Frontal cortex (tissue), 4 donors: ENCODE results near the gene MAML2. TPM values are rescaled to one million over a fixed set of nuclear protein-coding genes. Genes with fewer than 3 reads are reported as not detected.

Experiments
- DNase-seq, 2 donors: peaks; one replicate each; pipeline ENCODE4 v3.0.0; 2012; ENCODE audit warnings: low spot score in 2 of 2
- FAIRE-seq: peaks from 2 replicates; lab custom pipeline; 2012; peaks lifted over from hg19 to GRCh38; lab: Jason Lieb, UNC
- total RNA-seq: library from RNA; depleted of rRNA; stranded (reverse); fragments of >200 nt; gene quantifications from one replicate; pipeline ENCODE4 v1.2.3, GENCODE V29; 2014
- donor health status: control.
- donor health status: control.
- donor health status: control.

The MAML2 gene
- total RNA-seq, 1 donor from 2014 or later, result 3.3 TPM

DNA sequence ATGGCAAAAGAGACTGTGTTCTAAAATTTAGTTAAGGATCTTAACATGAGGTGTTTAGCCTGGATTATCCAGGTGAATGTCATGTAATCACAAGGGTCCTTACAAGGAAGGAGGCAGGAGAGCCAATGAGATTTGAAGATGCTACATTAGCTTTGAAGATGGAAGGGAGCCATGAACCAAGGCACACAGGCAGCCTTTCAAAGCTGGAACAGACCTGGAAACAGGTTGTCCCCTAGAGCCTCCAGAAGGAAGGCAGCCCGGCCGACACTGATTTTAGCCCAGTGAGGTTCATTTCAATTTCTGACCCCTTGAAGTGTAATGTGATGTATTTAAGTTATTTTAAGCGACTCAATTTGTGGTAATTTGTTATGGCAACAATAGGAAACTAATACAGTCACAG is 223.8 kb downstream of the MAML2 start:
- DNase-seq (no peak), FAIRE-seq (no peak)

DNA sequence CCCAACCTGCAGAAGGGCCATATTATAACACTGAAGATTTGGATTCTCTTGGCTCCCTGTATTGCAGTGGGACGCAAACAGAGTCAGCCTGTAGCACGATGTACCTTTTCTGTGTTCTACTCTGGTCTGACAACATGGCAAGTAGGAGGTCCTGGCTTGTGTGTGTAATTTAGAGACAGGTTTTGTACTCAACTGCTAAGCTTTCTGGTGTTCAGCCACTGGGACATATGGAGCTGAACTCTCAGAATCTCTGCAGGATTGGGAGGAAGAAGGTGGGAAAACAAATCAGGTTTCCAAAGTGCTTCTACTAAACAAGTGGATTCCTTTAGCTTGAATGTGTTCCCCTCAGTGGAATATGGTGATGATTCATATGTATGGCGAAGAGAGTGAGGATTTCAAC is 226.6 kb downstream of the MAML2 start:
- no peak for DNase-seq
- no peak for FAIRE-seq

DNA sequence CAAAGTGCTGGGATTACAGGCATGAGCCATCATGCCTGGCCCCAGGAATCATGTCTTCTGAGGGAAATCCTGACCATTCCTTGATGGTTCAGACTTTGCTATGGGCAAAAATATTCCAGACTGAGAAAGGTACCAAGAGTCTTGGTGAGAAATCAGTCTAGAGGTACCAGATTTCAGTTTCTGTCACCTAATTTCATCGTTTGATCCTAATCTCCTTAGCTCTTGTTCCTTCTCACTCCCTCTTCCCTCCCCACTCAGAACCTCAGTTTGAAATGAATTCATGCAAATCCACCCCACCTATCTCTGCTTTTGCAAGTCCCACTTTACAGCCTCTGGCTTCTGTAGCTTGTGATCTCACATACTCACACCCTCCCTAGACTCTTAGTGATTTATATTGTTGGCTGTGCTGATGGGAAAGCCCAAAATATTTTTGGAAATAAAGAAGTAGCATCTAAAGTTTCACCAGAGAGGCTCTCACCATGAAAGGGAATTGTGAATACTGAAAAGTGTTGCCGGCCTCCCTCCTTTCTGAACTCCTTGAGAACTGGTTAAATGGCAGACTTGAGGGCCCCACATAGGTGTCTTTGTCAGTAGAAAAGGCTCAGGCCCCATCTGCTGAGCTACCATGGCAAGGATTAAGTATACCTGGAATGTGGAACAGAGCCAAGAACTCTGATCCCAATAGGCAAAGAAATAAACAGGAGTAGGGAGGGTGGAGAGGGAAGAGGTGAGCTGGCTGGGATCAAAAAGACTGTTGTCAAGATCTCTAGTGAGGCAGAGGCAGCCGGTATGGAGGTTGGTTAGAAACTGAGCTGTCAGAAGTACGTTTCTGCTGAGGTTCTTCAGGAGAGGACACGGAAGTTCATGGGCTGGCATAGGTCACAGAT is 228.6 kb downstream of the MAML2 start:
- DNase-seq (no peak), FAIRE-seq (no peak)

DNA sequence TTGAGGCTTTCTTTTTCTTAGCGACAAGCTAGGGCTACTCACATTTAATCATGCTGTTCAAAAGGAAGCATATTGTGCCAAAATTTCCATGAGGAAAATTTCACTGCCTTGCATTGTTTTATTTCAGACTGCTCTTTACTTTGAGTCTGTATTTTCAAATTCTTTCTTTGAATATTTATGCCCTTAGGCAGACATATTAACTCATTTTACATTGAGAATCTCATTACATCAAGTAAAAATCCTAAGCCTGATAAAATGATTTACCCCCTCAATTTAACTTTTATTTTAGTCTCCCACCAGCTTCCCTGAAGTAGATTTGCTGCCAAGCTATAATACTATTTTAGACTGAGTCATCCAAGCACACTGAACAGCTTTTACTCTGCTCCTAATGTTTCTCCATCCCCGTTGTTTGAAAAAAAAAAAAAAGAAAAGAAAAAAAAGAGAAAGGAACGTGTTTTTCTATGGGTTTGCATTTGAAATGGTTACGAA is 229.8 kb downstream of the MAML2 start:
- DNase-seq (no peak), FAIRE-seq (no peak)

DNA sequence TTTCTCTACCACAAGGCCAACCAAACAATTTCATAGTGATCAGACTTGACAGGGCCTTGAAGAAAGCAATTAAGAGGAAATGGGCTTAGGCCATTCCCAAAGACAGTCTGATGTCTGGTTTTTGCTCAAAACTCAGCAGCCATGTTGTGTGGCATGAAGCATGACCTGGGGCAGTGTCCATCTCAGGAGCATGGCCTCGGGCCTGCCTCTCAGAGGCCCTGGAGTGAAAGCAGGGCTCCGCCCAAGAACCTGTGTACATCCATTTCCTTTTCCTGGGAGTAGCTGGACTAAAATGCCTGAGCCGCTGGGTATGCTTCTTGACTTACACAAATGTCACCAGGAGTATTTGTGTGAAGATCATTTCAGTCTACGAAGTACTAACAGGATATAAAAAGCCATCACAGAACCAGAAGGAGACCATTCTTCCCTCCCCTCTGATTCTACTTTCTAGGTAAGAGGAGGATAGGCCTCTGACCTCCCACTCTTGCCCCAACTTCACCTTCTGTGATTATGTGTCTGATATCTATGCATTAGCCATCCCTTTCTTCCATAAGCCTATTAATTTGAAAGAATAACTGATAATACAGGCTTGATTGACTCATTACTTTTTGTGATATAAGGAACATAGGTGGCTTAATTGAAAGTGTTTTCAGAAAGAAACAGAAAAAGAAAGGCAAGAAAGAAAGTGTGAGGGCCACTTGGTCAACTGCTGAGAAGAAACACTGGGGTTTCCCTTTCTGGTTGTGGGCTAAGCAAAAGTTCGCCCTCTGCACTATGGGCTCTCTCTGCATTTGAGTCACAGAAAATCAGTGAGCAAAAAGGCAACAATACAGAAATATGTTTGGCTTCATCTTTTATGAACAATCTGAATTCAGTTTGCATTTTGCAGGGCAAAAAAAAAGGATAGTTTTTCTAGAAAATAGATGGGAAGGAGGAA is 230.5 kb downstream of the MAML2 start:
- DNase-seq (no peak), FAIRE-seq (no peak)

DNA sequence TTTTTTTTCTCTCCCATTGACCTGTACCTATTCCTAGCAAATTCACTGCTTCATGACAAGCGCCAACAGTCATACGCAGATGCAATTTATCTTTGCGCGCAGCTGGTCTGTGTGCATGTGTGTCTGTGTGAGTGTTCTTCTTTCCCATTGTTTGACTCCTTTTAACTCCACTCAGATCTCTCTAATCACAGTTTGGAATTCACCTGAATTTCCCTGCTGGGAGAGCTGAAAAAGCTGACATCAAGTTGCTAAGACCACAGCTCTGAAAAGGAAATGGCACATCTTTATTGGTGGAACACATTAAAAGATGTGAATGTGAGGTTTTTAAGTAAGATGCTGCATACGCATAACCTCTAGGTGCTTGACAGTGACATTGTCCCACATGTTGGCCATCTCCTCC is 231.7 kb downstream of the MAML2 start:
- no peak for DNase-seq
- FAIRE-seq, result no peak

DNA sequence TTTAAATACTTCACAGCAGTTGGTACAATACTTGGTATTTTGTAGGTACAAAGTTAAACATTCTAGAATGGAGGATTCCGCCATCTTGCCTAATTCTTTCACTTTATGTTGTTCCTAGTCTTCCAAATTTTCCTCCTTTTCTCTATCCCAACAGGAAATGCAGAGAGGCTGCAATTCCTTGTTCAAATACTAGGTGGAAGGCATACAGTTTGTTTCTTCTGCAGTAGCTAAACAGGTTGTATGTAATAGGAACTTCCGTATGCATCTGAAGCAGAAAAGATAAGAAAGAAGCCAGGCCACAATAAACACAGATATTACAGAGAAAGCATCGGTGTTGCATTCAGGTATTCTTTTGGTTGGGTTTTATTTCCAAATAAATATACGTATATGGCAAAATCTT is 232.7 kb downstream of the MAML2 start:
- DNase-seq, result no peak
- FAIRE-seq, result no peak

DNA sequence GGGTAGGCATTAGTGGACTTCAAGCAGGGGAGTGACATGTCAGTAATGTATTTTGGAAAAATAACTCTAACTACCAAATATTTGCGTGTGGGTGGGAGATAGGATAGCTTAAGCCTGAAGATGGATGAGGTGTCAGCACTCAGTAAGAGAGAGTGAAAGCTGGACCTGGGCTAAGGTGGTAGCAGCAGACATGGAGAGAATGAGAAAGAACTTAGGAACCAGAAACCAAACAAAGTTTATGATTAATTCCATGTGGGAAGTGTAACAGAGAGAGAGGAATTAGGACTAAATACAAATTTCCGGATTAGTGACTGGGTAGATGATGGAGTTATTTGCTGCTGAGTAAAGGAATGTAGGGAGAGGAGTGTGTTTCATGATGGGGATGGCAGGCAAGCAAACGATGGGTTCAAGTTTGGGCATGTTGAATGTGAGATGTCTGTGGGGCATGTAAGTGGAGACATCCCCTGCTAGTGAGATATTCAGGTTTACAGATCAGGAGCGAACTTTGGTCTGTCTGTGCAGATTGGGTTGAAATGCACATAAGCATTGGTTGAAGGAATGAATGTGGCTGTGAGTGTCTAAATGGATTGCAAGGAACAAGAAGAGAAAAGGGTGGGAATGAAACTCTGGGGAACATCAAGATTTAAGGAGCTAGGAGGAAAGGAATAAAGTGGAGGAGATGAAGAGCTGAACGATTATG is 233.5 kb downstream of the MAML2 start:
- FAIRE-seq (no peak), DNase-seq (no peak)

DNA sequence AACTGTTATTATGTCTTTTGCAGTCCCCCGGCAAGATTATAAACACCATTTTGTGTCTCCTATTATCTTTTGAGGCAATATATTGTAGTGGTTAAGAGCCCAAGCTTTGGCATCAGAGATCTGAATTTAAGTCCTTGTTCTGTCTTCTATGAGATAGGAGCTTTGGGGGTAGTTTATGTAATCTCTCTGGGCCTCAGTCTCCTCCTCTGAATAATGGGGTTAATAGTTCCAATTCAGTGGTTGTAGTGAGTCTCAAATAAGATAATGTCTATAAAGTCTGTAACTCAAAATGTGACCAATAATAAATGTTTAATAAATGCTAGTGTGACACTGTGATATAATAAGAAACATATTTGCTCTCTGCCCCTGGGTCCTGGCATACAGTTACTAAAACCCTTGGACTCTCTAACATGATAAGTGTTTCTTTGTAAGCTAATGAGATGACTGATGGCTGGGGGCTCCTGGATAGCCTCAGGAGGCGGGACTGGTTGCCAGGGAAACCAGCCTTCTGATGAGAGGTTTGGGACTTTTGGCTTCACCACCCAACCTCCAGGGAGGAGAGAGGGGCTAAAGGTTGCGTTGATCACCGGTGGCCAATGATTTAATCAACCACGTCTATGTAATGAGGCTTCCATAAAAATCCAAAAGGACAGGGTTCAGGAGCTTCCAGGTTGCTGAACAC is 235.7 kb downstream of the MAML2 start:
- DNase-seq, result no peak
- no peak for FAIRE-seq

DNA sequence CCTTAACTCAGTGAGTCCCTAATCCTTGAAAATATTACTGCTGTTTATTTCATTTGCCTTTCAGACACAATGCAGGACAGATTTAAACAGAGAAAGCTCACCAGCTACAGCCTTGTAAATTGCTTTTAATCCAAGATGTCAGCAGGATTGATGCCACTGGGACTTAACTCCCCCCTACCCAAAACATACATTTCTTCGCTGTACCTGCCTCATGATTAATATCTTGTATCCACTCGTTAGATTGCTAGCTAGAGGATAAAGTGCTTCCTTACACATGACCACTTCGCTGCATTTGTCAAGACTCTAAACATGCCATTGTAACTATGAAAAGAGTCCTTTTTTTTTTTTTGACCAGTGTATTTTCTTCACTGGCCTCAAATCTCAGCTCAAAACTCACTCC is 236.3 kb downstream of the MAML2 start:
- DNase-seq (no peak), FAIRE-seq (no peak)

DNA sequence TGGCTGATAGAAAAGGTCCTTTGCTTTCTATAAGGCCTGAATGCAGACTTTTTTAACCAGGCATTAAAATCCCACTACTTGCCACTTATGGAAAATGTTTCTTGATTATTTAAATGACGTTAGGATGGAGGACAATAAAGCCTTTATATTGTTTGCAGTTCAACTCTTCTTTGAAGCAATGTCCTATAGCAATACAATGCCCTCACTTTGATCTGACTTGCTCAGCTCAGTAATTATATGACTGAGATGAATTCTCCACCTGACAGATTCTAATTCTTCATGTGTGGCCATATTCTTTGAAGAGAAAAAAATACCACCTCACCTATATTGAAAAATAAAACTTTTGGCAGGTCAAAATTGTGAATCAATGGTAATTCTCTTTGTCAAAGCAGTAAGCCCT is 237.1 kb downstream of the MAML2 start:
- DNase-seq (no peak), FAIRE-seq (no peak)

DNA sequence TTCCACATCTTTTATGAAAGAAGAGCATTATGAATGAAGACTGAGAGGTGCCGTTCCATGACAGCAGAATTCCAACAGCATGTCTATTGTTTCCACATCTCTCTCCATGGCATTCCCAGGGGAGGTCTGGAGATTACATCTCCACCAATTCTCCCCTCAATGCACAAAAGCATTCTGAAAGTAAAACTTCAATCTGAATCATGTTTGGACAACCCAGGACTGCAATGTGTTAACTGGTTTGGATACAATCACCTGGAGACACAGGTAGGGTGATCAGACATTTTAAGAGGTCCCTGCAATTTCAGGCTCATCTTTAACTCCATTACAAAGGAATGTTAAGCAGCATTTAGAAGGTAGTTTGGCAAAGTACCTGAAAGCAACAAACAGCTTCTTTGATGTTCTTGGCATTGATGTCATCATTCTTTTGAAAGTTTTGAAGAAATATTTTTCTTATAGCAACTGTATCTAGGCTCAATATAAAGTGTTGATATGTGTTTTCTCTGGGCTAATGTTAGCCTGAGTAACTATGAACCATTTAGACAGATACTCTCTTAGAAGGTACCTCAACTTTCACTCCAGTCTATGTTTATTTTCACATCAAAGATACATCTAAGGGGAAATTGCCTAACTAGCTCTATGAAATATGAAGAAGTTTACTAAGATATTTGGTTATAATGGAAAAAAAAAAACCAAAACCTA is 237.6 kb downstream of the MAML2 start:
- FAIRE-seq, result no peak
- no peak for DNase-seq

DNA sequence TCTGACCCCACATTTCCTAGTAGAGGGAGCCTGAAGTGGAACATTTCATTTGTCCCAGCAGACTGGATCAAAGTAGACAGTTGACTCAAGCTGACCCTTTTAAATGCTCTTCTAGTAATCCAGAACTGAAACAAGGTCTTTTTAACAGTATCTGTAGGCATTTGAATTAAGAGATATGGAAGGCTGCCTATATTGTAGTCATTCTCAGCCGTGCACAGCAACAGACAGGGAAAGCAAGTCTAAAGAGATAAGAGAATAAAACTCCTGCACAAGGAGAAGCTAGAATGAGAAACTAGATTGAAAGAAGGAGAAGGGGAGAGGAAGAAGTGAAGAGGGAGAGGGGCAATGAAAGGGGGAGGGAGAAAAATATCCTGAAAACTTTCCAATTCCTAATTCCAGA is 238.5 kb downstream of the MAML2 start:
- DNase-seq (no peak), FAIRE-seq (no peak)

DNA sequence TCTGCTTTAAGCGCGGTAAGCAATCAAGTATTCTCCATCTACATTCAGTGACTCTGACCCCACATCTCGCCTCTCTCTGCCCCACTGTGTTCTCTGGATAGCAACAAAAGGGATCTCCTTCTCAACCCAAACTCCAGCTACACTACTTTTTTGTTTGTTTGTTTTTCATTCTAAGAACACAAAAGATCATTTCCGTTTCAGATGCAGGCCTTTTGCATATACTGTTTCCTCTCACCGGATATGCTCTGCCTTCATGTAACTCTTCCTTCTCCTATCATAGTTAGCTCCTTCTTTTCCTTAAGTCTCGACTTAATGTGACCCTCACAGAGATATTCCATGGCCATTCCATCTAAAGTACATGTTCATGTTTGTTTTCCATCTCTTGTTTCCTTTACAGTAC is 239.3 kb downstream of the MAML2 start:
- FAIRE-seq (no peak), DNase-seq (no peak)

DNA sequence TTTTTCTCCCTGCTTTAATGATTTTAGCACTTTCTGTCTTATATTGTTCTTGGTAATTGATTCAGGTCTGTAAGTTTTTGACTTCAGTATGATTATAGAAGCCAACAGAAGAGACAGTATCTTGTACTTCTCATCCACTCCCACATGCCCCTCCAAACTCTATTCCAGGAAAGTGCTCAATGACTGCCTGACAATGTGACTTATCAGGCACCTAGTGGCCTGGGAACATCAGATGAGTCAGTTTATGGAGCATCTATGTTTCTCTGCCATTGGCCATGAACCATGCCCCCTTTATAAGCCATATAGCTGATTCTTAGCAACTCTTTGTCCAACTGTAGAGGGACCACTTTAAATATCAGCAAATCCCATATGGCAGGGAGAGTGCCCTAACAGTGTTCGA is 239.9 kb downstream of the MAML2 start:
- no peak for FAIRE-seq

DNA sequence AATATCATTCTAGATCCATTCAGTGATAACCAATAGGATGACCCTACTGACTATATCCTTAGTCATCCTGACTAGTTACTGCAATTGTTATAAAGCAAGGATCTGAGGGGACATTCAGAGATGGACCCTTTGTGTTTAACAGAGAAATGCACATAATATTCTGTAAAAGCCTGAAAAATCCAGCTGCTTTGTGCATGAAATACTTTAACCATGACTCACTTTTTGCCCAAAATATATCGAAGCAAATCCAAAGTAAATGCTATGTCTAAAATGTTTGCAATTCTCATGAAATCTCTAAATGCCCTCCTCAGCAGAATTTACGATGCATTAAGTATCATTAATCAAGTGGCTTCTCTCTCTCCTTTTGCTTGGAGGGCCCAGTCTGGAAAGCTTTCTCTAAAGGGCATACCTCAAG is 240.3 kb downstream of the MAML2 start:
- DNase-seq, result no peak
- no peak for FAIRE-seq

More for the DNA sequence above, 239.9 kb downstream of the MAML2 start:
- no peak for DNase-seq

DNA sequence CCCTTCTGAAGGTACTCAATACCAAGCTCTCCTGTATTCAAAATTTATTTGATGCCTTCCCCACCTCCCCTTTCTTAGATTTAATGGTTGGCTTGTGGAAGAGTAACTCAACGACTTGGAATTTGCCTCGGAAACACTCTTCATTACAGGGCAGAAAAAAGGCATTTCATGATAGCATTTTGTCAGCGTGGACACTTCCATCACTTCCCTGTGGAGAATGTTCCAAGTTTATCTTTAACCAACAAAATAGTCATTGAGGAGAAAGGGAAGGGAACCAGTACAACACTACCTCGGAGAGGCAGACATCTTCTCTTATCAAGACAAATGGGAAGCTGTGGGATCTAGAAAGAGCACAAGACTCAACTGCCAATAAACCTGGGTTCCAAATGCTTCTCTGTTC is 241.8 kb downstream of the MAML2 start:
- DNase-seq, result no peak
- FAIRE-seq, result no peak

DNA sequence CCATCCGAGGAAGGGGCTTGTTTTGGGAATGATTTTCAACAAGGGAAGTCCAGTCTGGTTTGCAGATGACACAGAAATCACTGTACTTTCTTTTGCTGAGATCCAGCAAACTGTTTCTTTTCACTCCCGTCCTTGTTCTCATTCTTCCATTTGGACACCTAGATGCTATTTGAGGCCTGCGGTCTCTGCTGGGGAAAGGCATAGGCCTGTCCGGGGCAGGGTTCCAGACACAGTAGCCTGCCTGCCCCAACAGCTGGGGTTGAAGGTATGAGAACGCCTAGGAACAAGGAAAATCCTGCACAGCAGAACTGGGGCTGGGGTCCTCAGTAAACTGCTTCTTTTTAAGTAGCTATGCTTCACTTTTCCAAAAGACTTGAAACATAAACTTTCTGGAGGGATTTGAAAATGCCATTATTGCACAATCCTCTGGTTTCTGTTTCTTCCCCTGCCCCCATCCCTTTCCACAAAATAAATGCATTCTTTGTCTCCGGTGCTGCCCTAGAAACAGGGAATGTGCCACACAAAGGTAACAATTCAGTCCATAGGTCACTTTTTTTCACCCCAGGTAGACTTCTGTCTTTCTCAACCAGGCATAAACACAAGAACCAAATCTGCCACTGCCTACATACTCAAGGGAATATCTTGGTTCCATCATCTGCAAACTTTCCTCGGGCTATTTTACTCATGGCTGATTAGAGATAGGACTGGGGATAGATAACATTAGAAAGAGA is 244.3 kb downstream of the MAML2 start:
- DNase-seq, result no peak
- FAIRE-seq, result no peak
